GM21447 (cell line): ENCODE data around the gene SLC38A8.

Experiments
- ATAC-seq: cut with Tn5 transposase; IDR thresholded peaks from one replicate; pipeline ENCODE4 v1.9.1; 2021; ENCODE audit not compliant: unreplicated experiment

Gene SLC38A8

GRCh38 chr16:84049403-84050060, 6.9 kb upstream of the SLC38A8 start:
- ATAC-seq: no peak

GRCh38 chr16:84048871-84049270, 6.3 kb upstream of the SLC38A8 start:
- no peak for ATAC-seq

- ATAC-seq: no peak
Observed at GRCh38 chr16:84048270-84048669, 5.7 kb upstream of the SLC38A8 start.

GRCh38 chr16:84047626-84048025, 5.0 kb upstream of the SLC38A8 start:
- ATAC-seq: no peak

GRCh38 chr16:84047206-84047605, 4.6 kb upstream of the SLC38A8 start:
- ATAC-seq: no peak

GRCh38 chr16:84045818-84046470, 3.3 kb upstream of the SLC38A8 start:
- no peak for ATAC-seq

- no peak for ATAC-seq
Observed at GRCh38 chr16:84045001-84045817, 2.6 kb upstream of the SLC38A8 start.

- ATAC-seq: no peak
Observed at GRCh38 chr16:84044118-84044488, 1.5 kb upstream of the SLC38A8 start.

- no peak for ATAC-seq
Observed at GRCh38 chr16:84043486-84044117, 1.0 kb upstream of the SLC38A8 start.

GRCh38 chr16:84042879-84043485, 387 bp upstream of the SLC38A8 start:
- ATAC-seq: no peak

GRCh38 chr16:84041881-84042280, 714 bp downstream of the SLC38A8 start:
- ATAC-seq: no peak

- no peak for ATAC-seq
Observed at GRCh38 chr16:84040823-84041820, 1.5 kb downstream of the SLC38A8 start.

GRCh38 chr16:84040226-84040822, 2.3 kb downstream of the SLC38A8 start:
- no peak for ATAC-seq

GRCh38 chr16:84039696-84040095, 2.9 kb downstream of the SLC38A8 start:
- ATAC-seq: no peak

GRCh38 chr16:84038469-84038868, 4.1 kb downstream of the SLC38A8 start:
- no peak for ATAC-seq

- no peak for ATAC-seq
Observed at GRCh38 chr16:84036982-84037425, 5.6 kb downstream of the SLC38A8 start.

GRCh38 chr16:84036131-84036530, 6.5 kb downstream of the SLC38A8 start:
- no peak for ATAC-seq

GRCh38 chr16:84034516-84034915, 8.1 kb downstream of the SLC38A8 start:
- ATAC-seq: no peak
